ENCODE results near the gene BAG1.

Gene BAG1

GRCh38 chr9:33264473-33265177, at the start of gene BAG1, which contains the start of gene CHMP5:
TSS of gene BAG1 (minus strand) at chr9:33264708.
TSS of gene CHMP5 (plus strand) at chr9:33265049. CDS start at chr9:33265079, 30 bp downstream.
- peak; percentile 100 for DNase-seq

DNA sequence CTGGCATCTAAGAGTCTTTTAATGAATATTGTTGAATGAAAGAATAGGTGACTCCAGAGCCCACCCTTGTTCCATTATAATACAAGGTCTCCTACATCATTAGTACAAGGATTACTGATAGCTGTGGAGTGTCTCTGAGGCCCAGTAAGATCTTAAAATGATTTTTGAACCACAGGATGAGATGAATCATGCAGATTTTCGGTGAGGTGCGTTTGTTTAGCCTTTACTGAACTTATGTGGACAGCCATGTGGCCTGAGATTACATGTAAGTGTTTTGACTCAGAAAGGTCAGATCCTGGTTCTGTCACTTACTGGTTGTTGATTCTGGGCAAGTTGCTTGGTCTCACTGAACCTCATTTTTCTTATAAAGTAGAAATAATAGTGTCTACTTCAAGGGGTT, 47.4 kb upstream of the BAG1 start:
- DNase-seq, result no peak

DNA sequence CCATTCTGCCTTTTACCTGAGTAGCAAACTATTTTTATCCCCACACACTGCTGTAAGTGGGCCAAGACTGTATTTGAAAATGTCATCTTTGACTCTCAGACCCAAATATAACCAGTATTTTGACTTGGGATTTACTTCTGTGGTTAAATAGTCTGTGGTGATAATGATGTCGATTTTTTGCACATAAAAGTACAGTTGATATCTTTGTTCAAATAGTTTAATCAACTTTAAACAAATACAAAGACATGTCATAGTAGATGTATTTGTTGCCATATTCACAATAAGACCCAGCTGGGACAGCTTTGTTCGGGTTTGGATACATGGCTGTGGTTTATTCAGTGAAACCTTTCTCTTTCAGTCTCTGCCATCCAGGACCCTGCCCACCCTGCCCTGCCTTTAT, 46.2 kb upstream of the BAG1 start:
- no peak for DNase-seq

GRCh38 chr9:33309903-33310302, 45.4 kb upstream of the BAG1 start:
- no peak for DNase-seq

- no peak for DNase-seq
Observed at GRCh38 chr9:33307067-33307466, 42.6 kb upstream of the BAG1 start.

DNA sequence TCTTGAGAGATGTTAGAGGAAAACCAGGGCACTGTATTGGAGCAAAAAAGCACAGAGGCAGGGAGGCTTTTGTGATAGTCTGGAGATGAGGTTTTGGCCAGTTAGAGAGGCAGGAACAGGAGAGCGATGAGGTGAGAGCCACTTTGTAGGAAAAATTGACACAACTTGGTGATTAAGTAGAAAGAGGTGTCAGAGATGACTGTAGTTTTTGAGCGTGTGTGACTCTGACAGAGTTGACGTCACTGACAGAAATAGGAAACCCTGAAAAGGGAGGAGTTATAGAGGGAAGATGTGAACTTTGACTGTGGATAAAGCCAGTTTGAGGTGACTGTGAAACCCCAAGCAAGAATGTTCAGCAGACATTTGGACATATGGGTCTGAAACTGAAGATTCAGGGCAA, 41.5 kb upstream of the BAG1 start:
- no peak for DNase-seq

DNA sequence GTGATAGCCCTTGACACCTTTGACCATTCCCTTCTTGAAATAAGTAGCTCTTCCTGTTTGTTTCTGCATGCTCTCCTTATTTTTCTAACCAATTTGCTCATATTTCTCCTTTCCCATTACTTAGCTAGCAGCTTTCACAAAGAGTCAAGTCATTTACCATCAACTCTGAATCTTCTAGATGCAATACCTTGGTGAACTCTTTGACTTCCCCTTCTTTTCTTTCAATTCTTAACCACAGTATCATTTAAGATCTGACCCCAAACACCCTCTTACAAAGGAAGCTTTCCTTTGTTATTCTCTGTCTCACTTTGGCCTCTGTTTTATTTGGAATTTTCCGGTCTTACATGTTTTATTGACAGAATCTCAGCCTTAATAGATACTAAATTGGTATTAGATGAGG, 39.9 kb upstream of the BAG1 start:
- no peak for DNase-seq

- DNase-seq, result no peak
Observed at GRCh38 chr9:33300546-33300945, 36.0 kb upstream of the BAG1 start.

DNA sequence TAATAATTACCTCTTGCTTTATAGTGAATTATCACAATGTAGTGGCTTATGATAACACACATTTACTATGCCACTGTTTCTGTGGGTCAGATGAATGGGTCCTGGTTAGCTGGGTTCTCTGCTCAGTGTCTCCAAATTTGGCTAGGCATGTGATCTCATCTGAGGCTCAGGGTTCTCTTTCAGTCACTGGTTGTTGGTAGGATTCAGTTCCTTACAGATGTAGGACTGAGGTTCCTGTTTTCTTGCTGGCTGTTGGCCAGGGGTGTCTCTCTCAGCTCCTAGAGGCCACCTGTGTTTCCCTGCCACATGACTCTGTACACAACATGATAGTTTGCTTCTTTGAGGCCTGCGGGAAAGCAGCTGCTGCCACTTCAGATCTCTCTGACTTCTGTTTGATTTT, 32.9 kb upstream of the BAG1 start:
- peak; percentile 17 for DNase-seq

DNA sequence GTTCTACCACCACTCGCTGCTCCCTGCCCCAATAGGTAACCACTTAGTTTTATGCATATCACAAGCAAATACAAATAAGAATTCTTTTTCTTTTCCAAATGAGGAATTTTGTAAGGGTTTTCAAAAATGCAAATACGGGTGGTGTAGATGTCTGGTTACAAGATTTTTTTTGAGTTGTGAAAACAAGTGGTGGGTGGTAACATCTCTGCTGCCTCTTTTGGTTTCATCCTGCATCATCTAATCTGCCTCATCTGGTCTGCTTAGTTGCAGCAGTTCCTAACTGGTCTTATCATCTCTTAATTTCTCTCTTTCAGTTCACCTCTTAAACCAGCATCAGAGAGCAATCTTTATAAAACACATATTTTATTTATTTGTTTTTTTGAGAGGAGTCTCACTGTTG, 31.1 kb upstream of the BAG1 start:
- DNase-seq, result no peak

GRCh38 chr9:33294670-33295432, 30.3 kb upstream of the BAG1 start:
- DNase-seq, result no peak

DNA sequence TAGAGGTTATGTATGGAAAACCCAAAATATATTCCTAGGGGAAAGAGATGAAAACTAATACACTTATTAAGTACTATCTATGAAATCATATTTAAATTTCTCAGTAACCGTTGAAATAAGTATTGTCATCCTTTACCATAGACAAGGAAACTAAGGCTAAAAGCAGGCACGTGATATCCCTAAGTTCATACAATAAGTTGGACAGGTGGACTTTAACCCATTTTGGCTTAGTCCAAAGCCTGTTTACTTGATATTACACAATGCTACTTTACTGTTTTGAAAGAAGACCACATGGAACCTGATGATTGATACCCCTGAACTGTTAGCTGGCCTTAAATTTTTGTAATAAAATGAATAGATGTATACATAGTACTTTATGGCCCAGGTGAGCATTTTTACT, 29.3 kb upstream of the BAG1 start:
- no peak for DNase-seq

- DNase-seq, result no peak
Observed at GRCh38 chr9:33291901-33292300, 27.4 kb upstream of the BAG1 start.

DNA sequence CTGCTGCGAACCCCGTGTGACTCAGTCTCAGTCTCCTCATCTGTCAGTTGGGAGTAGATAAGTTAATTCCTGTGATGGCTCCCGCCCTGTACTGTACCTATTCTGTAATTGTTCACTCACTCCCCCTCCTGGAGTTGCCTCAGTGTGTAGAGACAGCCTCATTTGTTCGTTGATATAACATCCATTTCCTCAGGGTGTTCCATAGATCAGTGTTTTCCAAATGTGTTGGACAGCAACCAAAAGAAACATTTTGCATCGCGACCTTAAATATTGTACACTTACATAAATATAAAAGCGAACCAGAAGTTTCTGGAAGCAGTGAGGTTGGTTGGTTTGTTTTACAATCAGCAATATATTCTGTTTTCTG, 26.5 kb upstream of the BAG1 start:
- DNase-seq, result no peak

DNA sequence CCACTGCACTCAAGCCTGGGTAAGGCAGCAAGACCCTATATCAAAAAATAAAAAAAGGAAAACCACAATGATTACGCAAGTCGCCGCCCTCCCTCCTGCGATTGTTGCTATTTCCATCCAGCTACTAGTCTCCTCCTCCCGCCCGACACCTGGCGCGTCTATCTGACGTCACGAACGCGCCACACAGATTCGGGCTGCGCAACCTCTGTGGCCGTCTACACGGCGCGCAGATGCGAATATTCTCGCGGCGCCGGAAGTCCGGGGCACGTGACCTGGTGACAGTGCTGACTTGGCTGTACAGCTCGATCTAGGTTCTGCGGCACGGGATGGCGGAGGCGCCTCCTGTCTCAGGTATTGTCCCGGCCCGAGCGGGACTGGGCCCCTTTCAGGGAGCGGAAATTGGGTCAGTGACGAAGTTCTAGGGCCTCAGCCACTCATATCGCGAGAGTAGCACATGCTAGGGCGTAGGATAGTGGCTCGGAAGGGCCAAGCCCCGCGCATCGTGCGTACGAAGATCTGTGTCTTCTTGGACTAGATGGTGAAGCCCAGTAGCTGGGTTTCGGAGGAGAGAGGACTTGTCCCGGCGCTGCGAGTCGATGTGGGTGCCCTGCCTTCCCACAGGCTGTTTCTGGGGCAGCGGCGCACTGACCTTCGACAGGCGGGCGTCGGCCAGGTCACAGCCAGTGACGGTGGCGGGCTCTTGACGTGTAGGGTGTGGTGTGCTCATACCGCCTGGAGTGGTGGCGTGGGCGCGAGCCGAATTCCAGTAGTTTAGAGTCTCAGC, 25.9 kb upstream of the BAG1 start, which contains the start of gene NFX1:
Gene NFX1 (plus strand): TSS at position 270 of the 784 bp plus-strand sequence. CDS start 57 bp downstream, at position 327.
- peak; percentile 99 for DNase-seq

GRCh38 chr9:33289936-33290246, 25.4 kb upstream of the BAG1 start:
- no peak for DNase-seq

- DNase-seq, result peak; percentile 37
Observed at GRCh38 chr9:33289496-33289895, 25.0 kb upstream of the BAG1 start.

DNA sequence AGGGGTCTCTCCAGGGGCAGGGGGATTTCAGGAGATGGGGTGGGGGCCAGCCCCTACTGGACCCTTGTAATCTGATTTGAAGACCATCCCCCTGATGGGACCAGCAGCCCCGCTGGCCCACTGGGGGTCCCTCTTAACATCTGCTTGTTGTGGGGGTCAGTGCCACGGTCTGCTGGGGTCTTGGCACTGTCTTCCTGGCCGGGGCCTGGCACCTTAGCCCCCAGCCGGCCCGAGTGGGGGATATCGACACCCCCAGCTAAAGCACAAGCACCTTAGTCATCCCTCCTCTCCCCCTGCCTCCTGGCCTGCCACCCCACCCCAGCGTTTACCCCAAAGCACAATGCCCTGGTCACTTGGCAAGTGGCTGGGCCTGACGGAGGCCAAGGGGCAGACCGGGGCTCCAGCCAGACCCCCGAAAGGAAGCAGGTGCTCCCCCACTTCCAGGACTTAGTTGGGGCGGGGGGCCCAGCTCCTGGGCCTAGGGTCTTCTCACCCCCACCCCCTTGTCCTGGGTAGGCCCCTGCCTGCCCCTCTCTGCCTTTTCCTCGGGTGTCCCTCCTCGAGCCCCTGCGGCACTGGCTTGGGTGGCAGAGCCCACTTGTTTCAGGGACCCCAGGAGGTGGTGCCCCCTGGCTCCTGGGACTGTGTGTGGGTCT, 24.4 kb upstream of the BAG1 start:
- DNase-seq, result no peak

DNA sequence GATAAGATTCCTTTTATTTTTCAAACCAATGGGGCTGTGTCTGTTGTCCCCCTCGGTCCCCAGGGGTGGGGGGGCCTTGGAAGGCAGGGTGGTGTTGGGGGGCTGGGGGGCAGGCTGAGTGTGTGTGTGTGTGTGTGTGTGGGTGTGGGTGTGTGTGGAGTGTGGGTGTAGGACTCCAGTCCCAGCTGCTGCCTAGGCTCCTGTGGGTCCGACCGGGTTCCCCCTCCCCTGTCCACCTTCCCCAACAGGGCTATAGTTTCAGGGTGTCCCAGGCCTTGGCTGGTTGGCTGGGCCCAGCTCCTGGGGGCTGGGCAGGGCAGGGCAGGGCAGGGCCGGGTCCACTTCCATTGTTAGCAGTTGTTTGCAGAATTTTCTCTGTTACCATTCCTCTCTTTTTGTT, 23.7 kb upstream of the BAG1 start:
- DNase-seq, result no peak

DNA sequence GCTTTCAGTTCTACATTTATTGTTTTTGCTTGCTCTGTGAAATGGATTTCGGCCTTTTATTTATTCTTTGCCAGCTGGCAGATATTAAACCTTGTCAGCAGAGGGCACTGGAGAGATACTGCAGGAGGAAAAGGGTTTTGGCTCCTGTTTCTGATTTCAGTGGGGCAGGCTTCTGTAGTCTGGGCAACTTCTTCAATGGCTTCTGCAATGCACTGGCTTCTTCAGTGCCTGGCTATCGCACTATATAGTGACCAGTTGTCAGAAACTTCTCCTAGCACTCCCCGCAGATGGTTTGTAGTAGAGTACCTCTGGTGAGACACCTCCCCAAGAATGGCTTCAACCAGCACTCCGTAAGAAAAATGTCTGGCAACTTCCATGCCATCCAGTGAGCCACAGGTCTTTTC, 22.6 kb upstream of the BAG1 start:
- DNase-seq, result peak; percentile 81

DNA sequence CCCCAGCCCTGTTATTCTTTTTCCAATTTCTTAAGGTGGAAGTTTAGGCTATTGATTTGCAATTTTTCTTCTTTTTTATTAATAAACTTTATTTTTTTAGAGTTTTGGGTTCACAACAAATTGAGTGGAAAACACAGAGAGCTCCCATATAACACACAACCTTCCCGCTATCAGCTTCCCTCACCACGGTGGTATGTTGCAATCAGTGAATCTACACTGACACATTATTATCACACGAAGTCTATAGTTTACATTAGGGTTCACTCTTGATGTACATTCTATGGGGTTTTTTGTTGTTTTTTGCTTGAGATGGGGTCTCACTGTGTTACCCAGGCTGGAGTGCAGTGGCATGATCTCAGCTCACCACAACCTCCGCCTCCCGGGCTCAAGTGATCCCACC, 21.0 kb upstream of the BAG1 start:
- DNase-seq, result no peak

- DNase-seq, result no peak
Observed at GRCh38 chr9:33277484-33277883, 13.0 kb upstream of the BAG1 start.

DNA sequence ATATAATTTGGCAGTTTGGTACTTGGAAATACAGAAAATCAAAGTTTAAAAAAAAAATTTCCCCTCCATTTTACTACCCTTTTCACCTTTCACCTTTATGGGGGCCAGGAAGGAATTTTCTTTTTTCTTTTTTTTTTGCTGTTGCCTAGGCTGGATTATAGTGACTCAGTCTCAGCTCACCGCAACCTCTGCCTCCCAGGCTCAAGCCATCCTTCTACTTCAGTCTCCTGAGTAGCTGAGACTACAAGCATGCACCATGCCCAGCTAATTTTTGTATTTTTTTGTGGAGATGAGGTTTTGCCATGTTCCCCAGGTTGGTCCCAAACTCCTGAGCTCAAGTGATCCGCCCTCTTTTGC, 9.4 kb upstream of the BAG1 start:
- no peak for DNase-seq

Measured in CD4-positive, alpha-beta T cell treated with Interleukin-10 for 1 hour (primary cell).